ENCODE results near the gene HSPB6.

Gene HSPB6

DNA sequence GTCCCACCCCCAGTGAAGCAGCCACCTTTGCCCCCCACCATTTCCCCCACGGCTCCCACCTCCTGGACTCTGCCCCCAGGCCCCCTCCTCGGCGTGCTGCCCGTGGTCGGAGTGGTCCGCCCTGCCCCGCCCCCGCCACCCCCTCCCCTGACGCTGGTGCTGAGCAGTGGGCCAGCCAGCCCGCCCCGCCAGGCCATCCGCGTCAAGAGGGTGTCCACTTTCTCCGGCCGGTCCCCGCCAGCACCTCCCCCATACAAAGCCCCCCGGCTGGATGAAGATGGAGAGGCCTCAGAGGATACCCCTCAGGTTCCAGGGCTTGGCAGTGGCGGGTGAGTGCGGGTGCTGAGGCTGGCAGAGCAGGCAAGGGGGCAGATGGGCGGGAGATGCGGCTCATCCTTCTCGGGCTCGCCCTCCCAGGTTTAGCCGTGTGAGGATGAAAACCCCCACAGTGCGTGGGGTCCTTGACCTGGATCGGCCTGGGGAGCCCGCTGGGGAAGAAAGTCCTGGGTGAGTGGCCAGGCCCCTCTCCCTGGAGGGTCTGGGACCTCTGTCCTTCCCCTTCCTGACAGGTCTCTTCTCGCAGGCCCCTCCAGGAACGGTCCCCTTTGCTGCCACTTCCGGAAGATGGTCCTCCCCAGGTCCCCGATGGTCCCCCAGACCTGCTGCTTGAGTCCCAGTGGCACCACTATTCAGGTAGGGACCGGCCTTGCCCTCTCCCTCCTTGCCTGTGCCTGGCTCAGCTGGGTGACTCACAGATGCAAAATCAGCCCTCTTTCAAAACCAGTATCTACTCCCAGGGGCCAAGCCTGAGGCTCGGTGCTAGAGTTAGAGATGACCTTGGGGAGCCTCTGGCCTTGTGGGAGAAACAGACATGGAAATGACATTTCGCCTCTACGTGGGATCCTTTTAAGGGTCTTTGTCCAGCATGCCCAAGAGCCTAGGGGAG is 23.4 kb downstream of the HSPB6 start:
- DNase-seq (ENCODE audit: low spot score): peak; percentile 23
- in situ Hi-C loops (cut with MboI; ENCODE audit: low pct_unique_long_range_greater_than_20kb, low sequenced_read_pairs, unreplicated experiment): no loop called here
- TF ChIP-seq, protein P1, sequence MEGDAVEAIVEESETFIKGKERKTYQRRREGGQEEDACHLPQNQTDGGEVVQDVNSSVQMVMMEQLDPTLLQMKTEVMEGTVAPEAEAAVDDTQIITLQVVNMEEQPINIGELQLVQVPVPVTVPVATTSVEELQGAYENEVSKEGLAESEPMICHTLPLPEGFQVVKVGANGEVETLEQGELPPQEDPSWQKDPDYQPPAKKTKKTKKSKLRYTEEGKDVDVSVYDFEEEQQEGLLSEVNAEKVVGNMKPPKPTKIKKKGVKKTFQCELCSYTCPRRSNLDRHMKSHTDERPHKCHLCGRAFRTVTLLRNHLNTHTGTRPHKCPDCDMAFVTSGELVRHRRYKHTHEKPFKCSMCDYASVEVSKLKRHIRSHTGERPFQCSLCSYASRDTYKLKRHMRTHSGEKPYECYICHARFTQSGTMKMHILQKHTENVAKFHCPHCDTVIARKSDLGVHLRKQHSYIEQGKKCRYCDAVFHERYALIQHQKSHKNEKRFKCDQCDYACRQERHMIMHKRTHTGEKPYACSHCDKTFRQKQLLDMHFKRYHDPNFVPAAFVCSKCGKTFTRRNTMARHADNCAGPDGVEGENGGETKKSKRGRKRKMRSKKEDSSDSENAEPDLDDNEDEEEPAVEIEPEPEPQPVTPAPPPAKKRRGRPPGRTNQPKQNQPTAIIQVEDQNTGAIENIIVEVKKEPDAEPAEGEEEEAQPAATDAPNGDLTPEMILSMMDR (IDR thresholded peaks at IDR 0.05; ENCODE audit: extremely low read depth, insufficient read depth, missing control alignments): no peak

DNA sequence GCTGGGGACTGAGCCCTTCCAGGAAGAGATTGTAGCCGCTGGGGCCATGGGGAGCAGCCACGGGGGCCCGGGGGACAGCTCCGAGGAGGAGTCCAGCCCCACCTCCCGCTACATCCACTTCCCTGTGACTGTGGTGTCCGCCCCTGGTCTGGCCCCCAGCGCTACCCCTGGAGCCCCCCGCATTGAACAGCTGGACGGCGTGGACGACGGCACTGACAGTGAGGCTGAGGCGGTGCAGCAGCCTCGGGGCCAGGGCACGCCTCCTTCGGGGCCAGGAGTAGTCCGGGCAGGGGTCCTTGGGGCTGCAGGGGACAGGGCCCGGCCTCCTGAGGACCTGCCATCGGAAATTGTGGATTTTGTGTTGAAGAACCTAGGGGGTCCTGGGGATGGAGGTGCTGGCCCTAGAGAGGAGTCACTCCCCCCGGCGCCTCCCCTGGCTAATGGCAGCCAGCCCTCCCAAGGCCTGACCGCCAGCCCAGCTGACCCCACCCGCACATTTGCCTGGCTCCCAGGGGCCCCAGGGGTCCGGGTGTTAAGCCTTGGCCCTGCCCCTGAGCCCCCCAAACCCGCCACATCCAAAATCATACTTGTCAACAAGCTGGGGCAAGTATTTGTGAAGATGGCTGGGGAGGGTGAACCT is 24.2 kb downstream of the HSPB6 start:
- TF ChIP-seq, protein P1 (IDR thresholded peaks at IDR 0.05; ENCODE audit: extremely low read depth, insufficient read depth, missing control alignments): no peak
- peak; percentile 17 for DNase-seq (ENCODE audit: low spot score)
- in situ Hi-C loops (cut with MboI; ENCODE audit: low pct_unique_long_range_greater_than_20kb, low sequenced_read_pairs, unreplicated experiment): no loop called here

DNA sequence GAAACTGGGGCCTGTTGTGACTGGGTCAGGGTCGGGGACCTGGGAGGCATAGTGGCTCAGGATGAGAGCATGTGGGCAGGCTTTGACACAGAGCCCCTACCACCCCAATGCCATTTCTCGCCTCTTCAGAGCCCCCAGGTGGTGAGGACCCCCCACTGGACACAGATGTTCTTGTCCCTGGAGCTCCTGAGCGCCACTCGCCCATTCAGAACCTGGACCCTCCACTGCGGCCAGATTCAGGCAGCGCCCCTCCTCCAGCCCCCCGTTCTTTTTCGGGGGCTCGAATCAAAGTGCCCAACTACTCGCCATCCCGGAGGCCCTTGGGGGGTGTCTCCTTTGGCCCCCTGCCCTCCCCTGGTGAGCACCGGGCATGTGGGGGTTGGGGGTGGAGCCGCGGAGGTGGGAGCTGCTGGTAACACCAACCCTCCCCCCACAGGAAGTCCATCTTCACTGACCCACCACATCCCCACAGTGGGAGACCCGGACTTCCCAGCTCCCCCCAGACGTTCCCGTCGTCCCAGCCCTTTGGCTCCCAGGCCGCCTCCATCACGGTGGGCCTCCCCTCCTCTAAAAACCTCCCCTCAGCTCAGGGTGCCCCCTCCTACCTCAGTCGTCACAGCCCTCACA is 24.9 kb downstream of the HSPB6 start:
- in situ Hi-C loops (cut with MboI; ENCODE audit: low pct_unique_long_range_greater_than_20kb, low sequenced_read_pairs, unreplicated experiment): no loop called here
- TF ChIP-seq, protein P1 (IDR thresholded peaks at IDR 0.05; ENCODE audit: extremely low read depth, insufficient read depth, missing control alignments): no peak
- no peak for DNase-seq (ENCODE audit: low spot score)

DNA sequence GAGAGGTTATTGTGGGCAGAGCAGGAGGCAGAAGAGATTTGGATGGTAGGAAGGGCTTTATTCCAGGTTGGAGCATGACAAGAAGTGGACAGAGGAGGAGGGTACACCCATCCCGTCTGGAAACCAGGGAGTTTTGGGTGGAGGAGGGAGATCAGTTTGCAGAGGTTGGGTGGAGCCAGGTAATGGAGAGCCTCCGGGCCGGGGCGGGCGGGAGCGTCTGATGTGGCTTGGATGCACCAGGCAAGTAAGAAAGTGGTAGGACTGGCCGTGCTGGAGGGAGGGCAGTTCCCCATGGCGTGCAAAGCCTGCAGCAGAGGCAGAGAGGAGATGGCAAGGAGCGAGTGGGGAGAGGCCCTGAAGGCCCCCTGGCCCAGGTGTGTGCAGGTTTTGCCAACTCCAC is 25.5 kb downstream of the HSPB6 start:
- TF ChIP-seq, protein P1 (IDR thresholded peaks at IDR 0.05; ENCODE audit: extremely low read depth, insufficient read depth, missing control alignments): no peak
- no peak for DNase-seq (ENCODE audit: low spot score)
- in situ Hi-C loops (cut with MboI; ENCODE audit: low pct_unique_long_range_greater_than_20kb, low sequenced_read_pairs, unreplicated experiment): no loop called here

DNA sequence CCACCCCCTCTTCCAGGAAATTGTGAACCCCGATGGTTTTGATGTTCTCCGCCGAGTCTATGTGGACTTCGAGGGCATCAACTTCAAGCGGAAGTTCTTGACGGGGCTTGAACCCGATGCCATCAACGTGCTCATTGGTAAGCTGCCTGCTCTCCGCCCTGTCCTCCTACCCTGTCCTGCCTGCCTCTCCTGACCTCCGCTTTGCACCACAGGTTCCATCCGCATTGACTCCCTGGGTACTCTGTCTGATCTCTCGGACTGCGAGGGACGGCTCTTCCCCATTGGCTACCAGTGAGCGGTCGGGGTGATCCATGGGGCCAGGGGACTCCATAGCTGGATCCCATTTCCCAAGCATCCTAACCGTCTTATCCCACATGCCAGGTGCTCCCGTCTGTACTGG is 26.5 kb downstream of the HSPB6 start:
- DNase-seq (ENCODE audit: low spot score): peak; percentile 14
- in situ Hi-C loops (cut with MboI; ENCODE audit: low pct_unique_long_range_greater_than_20kb, low sequenced_read_pairs, unreplicated experiment): no loop called here
- TF ChIP-seq, protein P1 (IDR thresholded peaks at IDR 0.05; ENCODE audit: extremely low read depth, insufficient read depth, missing control alignments): no peak

DNA sequence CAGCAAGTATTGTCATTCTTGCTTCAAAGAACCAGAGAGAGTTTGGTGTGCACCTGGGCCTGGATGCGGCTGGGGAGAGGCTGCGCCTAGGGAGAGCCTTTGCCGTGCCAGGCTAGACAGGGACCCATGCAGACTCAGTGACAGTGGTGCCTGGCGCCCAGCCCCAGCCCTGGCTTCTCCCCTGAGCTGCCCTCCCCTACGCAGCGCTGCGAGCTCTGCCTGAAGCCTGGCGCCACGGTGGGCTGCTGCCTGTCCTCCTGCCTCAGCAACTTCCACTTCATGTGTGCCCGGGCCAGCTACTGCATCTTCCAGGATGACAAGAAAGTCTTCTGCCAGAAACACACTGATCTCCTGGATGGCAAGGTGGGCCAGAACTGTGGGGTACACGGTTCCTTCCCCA is 27.1 kb downstream of the HSPB6 start:
- TF ChIP-seq, protein P1 (IDR thresholded peaks at IDR 0.05; ENCODE audit: extremely low read depth, insufficient read depth, missing control alignments): no peak
- peak; percentile 14 for DNase-seq (ENCODE audit: low spot score)
- in situ Hi-C loops (cut with MboI; ENCODE audit: low pct_unique_long_range_greater_than_20kb, low sequenced_read_pairs, unreplicated experiment): no loop called here
